Ovary (tissue), 3 donors: ENCODE data around the gene GALNT13.

Source experiments
- CTCF ChIP-seq, 3 donors: fragments of 450-650 bp in 2 of 3; fragments of 200-600 bp in 1 of 3; IDR thresholded peaks; one replicate each; pipeline versions ENCODE4 v1.5.1 to v1.8.0; 2016 to 2022; ENCODE audit warnings: antibody characterized with exemption in 3 of 3, mild to moderate bottlenecking in 1 of 3
- EP300 ChIP-seq: sonication (generic); formaldehyde crosslinking; IDR thresholded peaks from one replicate; pipeline ENCODE4 v1.6.1; 2017; ENCODE audit warnings: antibody characterized with exemption
- donor health status: DM: no; HTN: no; CAD: no.

- TF ChIP-seq CTCF (IDR thresholded peaks at IDR 0.05) (no peak), EP300 (no peak)
Observed at GRCh38 chr2:154470376-154470775, 598.7 kb downstream of the GALNT13 start.
